H9 (cell line): ENCODE data around the gene CAPN5. TPM values are rescaled to one million over a fixed set of nuclear protein-coding genes. Genes with fewer than 3 reads are reported as not detected.

Experiments
- DNase-seq: peaks from one replicate; pipeline ENCODE4 v3.0.0-alpha.2; 2017
- H2AFZ ChIP-seq: one replicate; pipeline ENCODE4 v1.6.1; 2013; ENCODE audit warnings: mild to moderate bottlenecking, low read length, control low read depth, moderate library complexity
- H2AK5ac ChIP-seq: 2 replicates; pipeline ENCODE4 v1.6.1; 2013; ENCODE audit warnings: low read length, control low read depth, mixed read lengths; ENCODE audit not compliant: insufficient read length
- H2BK120ac ChIP-seq: one replicate; pipeline ENCODE4 v1.6.1; 2013; ENCODE audit warnings: low read depth, mild to moderate bottlenecking, low read length, control low read depth, inconsistent platforms; ENCODE audit not compliant: poor library complexity, severe bottlenecking
- H2BK12ac ChIP-seq: 2 replicates; pipeline ENCODE4 v1.6.1; 2013; ENCODE audit warnings: low read length, control low read depth, mixed read lengths, low read depth; ENCODE audit not compliant: insufficient read length
- H2BK15ac ChIP-seq: 2 replicates; pipeline ENCODE4 v1.6.1; 2013; ENCODE audit warnings: low read depth, low read length, control low read depth
- H2BK20ac ChIP-seq: one replicate; pipeline ENCODE4 v1.6.1; 2013; ENCODE audit warnings: low read depth, mild to moderate bottlenecking, low read length, control low read depth, inconsistent platforms; ENCODE audit not compliant: poor library complexity, severe bottlenecking
- H2BK5ac ChIP-seq: 2 replicates; pipeline ENCODE4 v1.6.1; 2013; ENCODE audit warnings: low read length, control low read depth, mixed read lengths; ENCODE audit not compliant: insufficient read length
- H3K14ac ChIP-seq: 2 replicates; pipeline ENCODE4 v1.6.1; 2013; ENCODE audit warnings: low read length, control low read depth; ENCODE audit not compliant: insufficient read depth
- H3K18ac ChIP-seq: 2 replicates; pipeline ENCODE4 v1.6.1; 2013; ENCODE audit warnings: low read depth, mild to moderate bottlenecking, mixed read lengths, low read length, control low read depth; ENCODE audit not compliant: insufficient read length
- H3K23ac ChIP-seq: 2 replicates; pipeline ENCODE4 v1.6.1; 2013; ENCODE audit warnings: low read length, control low read depth, mixed read lengths, low read depth; ENCODE audit not compliant: insufficient read length
- H3K23me2 ChIP-seq: 2 replicates; pipeline ENCODE4 v1.6.1; 2013; ENCODE audit warnings: low read depth, mild to moderate bottlenecking, mixed read lengths, low read length, control low read depth; ENCODE audit not compliant: insufficient read length, poor library complexity, severe bottlenecking
- H3K27ac ChIP-seq: 2 replicates; pipeline ENCODE4 v1.5.1; 2013; ENCODE audit warnings: low read length, control low read depth, mixed read lengths, low read depth; ENCODE audit not compliant: insufficient read length
- H3K27me3 ChIP-seq: 2 replicates; pipeline ENCODE4 v1.6.1; 2013; ENCODE audit warnings: low read length, control low read depth, inconsistent platforms; ENCODE audit not compliant: insufficient read depth
- H3K4ac ChIP-seq: 2 replicates; pipeline ENCODE4 v1.6.1; 2013; ENCODE audit warnings: low read depth, mild to moderate bottlenecking, control low read depth, inconsistent platforms, low read length, moderate library complexity
- H3K4me1 ChIP-seq: 2 replicates; pipeline ENCODE4 v1.6.1; 2013; ENCODE audit warnings: low read length, control low read depth, inconsistent platforms; ENCODE audit not compliant: insufficient read depth
- H3K4me2 ChIP-seq: 2 replicates; pipeline ENCODE4 v1.6.1; 2013; ENCODE audit warnings: low read length, control low read depth, mixed read lengths; ENCODE audit not compliant: insufficient read length, insufficient read depth
- H3K56ac ChIP-seq: 2 replicates; pipeline ENCODE4 v1.6.1; 2013; ENCODE audit warnings: low read depth, mild to moderate bottlenecking, mixed read lengths, low read length, control low read depth; ENCODE audit not compliant: insufficient read length
- H3K79me1 ChIP-seq: 2 replicates; pipeline ENCODE4 v1.6.1; 2013; ENCODE audit warnings: low read depth, mild to moderate bottlenecking, moderate library complexity, low read length, control low read depth, inconsistent platforms; ENCODE audit not compliant: insufficient read depth, poor library complexity, severe bottlenecking
- H3K79me2 ChIP-seq: 2 replicates; pipeline ENCODE4 v1.6.1; 2013; ENCODE audit warnings: low read length, control low read depth, inconsistent platforms; ENCODE audit not compliant: insufficient read depth
- H3K9ac ChIP-seq: 2 replicates; pipeline ENCODE4 v1.6.1; 2013; ENCODE audit warnings: low read length, control low read depth, mixed read lengths; ENCODE audit not compliant: insufficient read length; ENCODE audit errors: extremely low read depth
- H3K9me3 ChIP-seq: one replicate; pipeline ENCODE4 v1.6.1; 2013; ENCODE audit warnings: low read depth, low read length, inconsistent platforms; ENCODE audit not compliant: control insufficient read depth
- H3T11ph ChIP-seq: one replicate; pipeline ENCODE4 v1.6.1; 2013; ENCODE audit warnings: mild to moderate bottlenecking, low read length, control low read depth, inconsistent platforms
- H4K20me1 ChIP-seq: one replicate; pipeline ENCODE4 v1.6.1; 2013; ENCODE audit not compliant: control insufficient read depth, insufficient read length, insufficient read depth
- H4K5ac ChIP-seq: 2 replicates; pipeline ENCODE4 v1.6.1; 2013; ENCODE audit warnings: low read depth, mild to moderate bottlenecking, mixed read lengths, low read length, control low read depth; ENCODE audit not compliant: insufficient read length
- H4K8ac ChIP-seq: replicated peaks from 2 replicates; pipeline ENCODE4 v1.6.1; 2013; ENCODE audit warnings: low read length, control low read depth, mixed read lengths, low read depth; ENCODE audit not compliant: insufficient read length
- H4K91ac ChIP-seq: 2 replicates; pipeline ENCODE4 v1.6.1; 2013; ENCODE audit warnings: low read depth, mild to moderate bottlenecking, moderate library complexity, mixed read lengths, low read length, control low read depth; ENCODE audit not compliant: insufficient read length
- H3K27ac Mint-ChIP-seq, 3 experiments: 2 replicates in 2 of 3; 3 replicates in 1 of 3; pipeline ENCODE4 v1.8.0; 2020 to 2021; ENCODE audit warnings: mixed read lengths in 3 of 3, mild to moderate bottlenecking in 1 of 3, moderate library complexity in 1 of 3
- H3K27me3 Mint-ChIP-seq: 2 replicates; pipeline ENCODE4 v1.8.0; 2021; ENCODE audit warnings: low read depth, mild to moderate bottlenecking, moderate library complexity, mixed read lengths
- H3K36me3 Mint-ChIP-seq, 3 experiments: 2 replicates in 2 of 3; 3 replicates in 1 of 3; pipeline ENCODE4 v1.8.0; 2020 to 2021; ENCODE audit warnings: low read depth in 3 of 3, mixed read lengths in 3 of 3; ENCODE audit not compliant: insufficient read depth in 1 of 3
- H3K4me1 Mint-ChIP-seq, 2 experiments: 2 replicates each; pipeline ENCODE4 v1.8.0; 2020; ENCODE audit warnings: mixed read lengths in 2 of 2
- H3K4me3 Mint-ChIP-seq, 2 experiments: 2 replicates in 1 of 2; 3 replicates in 1 of 2; pipeline ENCODE4 v1.8.0; 2020 to 2021; ENCODE audit warnings: mild to moderate bottlenecking in 2 of 2, mixed read lengths in 2 of 2, moderate library complexity in 1 of 2
- H3K9me3 Mint-ChIP-seq, 2 experiments: 2 replicates in 1 of 2; 3 replicates in 1 of 2; pipeline ENCODE4 v1.8.0; 2020; ENCODE audit warnings: mild to moderate bottlenecking in 2 of 2, mixed read lengths in 2 of 2, moderate library complexity in 1 of 2
- CTCF ChIP-seq: fragments of 200-600 bp; sonication (generic); conservative IDR thresholded peaks from 3 replicates; pipeline ENCODE4 v1.8.0; 2021; ENCODE audit warnings: antibody characterized with exemption, mild to moderate bottlenecking
- WGBS: extraction: QIAGEN DNeasy Blood & Tissue Kit; methylation state at CpG from one replicate; pipeline ENCODE4 v1.1.7; 2013; ENCODE audit warnings: missing lambda C conversion rate, low lambda C conversion rate, mixed read lengths; ENCODE audit not compliant: insufficient read length; ENCODE audit errors: extremely low coverage; 5-methylcytosine and 5-hydroxymethylcytosine counted together
- total RNA-seq: library from RNA; stranded (reverse); gene quantifications from 2 replicates; pipeline ENCODE4 v1.2.1, GENCODE V29; 2021

CAPN5 gene
- total RNA-seq, 1 experiment from 2014 or later, result 16.7 TPM

GRCh38 chr11:77093056-77093891 is 26.5 kb downstream of the CAPN5 start:
- no peak overlapping the region for H2BK20ac ChIP-seq
- H3K9me3 ChIP-seq, result no peaks in the 10 kb centered on the region
- H2AFZ ChIP-seq, result no peak overlapping the region
- H4K5ac ChIP-seq, result no peak overlapping the region
- H3K14ac ChIP-seq, result no peak overlapping the region
- H2AK5ac ChIP-seq, result no peak overlapping the region
- no peak overlapping the region for H3K4me2 ChIP-seq
- H4K8ac ChIP-seq, result no peak overlapping the region
- H3K4me1 Mint-ChIP-seq, result peaks cover 6 to 19% of the 10 kb centered on the region in 2 experiments
- peaks cover 0 to 3% of the 10 kb centered on the region in 2 experiments; a peak in 1 of 5 replicates for H3K9me3 Mint-ChIP-seq
- no peaks in the 10 kb centered on the region for H3K27me3 ChIP-seq
- no peaks in the 10 kb centered on the region for H4K20me1 ChIP-seq
- no peak overlapping the region for H3K18ac ChIP-seq
- peak overlapping the region in 2 of 3 experiments; percentile 75 to 81; a peak in 3 of 7 replicates for H3K27ac Mint-ChIP-seq
- H2BK120ac ChIP-seq, result no peak overlapping the region
- H3K23ac ChIP-seq, result no peak overlapping the region
- no peak overlapping the region for H3K4ac ChIP-seq
- DNase-seq, result no peak
- no peaks in the 10 kb centered on the region for H3K4me1 ChIP-seq
- no peak overlapping the region for H3K27ac ChIP-seq
- no peak overlapping the region for H2BK15ac ChIP-seq
- H3K4me3 Mint-ChIP-seq, result no peak overlapping the region
- H2BK12ac ChIP-seq, result no peak overlapping the region
- H3K36me3 Mint-ChIP-seq, result peaks cover 0 to 3% (median 0%) of the 10 kb centered on the region in 3 experiments; a peak in 2 of 7 replicates
- H3K56ac ChIP-seq, result no peak overlapping the region
- no peak for TF ChIP-seq CTCF
- H3K79me2 ChIP-seq, result no peaks in the 10 kb centered on the region
- no peak overlapping the region for H4K91ac ChIP-seq
- no peak overlapping the region for H2BK5ac ChIP-seq
- no CpG with 5 or more reads among the region's 33 CpGs for WGBS
- H3K27me3 Mint-ChIP-seq, result no peaks in the 10 kb centered on the region
- H3K23me2 ChIP-seq, result no peaks in the 10 kb centered on the region
- no peak overlapping the region for H3T11ph ChIP-seq
- no peak overlapping the region for H3K9ac ChIP-seq
- H3K79me1 ChIP-seq, result no peaks in the 10 kb centered on the region
